CD8-positive, alpha-beta memory T cell (primary cell): ENCODE measurements around the gene UQCC2. TPM values are rescaled to one million over a fixed set of nuclear protein-coding genes. Genes with fewer than 3 reads are reported as not detected.

Experiments used
- CTCF ChIA-PET: fragments of 350-600 bp; sonication (Branson Sonifier 250); formaldehyde crosslinking; loops from one replicate; lab custom pipeline; 2021; ENCODE audit warnings: antibody characterized with exemption; lab: Charles Lee
- POLR2A ChIA-PET: fragments of 350-600 bp; sonication (Branson Sonifier 250); formaldehyde crosslinking; loops from one replicate; lab custom pipeline; 2021; ENCODE audit warnings: antibody characterized with exemption; lab: Charles Lee
- DNase-seq, 5 donors: peaks; one replicate each; pipeline versions ENCODE4 v3.0.0 to v3.0.0-alpha.2; 2020 to 2022; ENCODE audit warnings: mixed read lengths in 1 of 5
- H3K27ac ChIP-seq: one replicate; pipeline ENCODE4 v1.7.0; 2013; ENCODE audit warnings: low read depth, mild to moderate bottlenecking, low read length, moderate library complexity
- H3K27me3 ChIP-seq: 2 replicates; pipeline ENCODE4 v1.7.0; 2013; ENCODE audit warnings: low read length, mild to moderate bottlenecking; ENCODE audit not compliant: insufficient read depth, poor library complexity, severe bottlenecking
- H3K36me3 ChIP-seq: 2 replicates; pipeline ENCODE4 v1.7.0; 2013; ENCODE audit warnings: mild to moderate bottlenecking, low read length, moderate library complexity; ENCODE audit not compliant: insufficient read depth
- H3K4me1 ChIP-seq: 2 replicates; pipeline ENCODE4 v1.7.0; 2013; ENCODE audit warnings: mild to moderate bottlenecking, low read length, moderate library complexity; ENCODE audit not compliant: insufficient read depth
- H3K4me3 ChIP-seq: 2 replicates; pipeline ENCODE4 v1.7.0; 2013; ENCODE audit warnings: mild to moderate bottlenecking, low read length
- H3K9me3 ChIP-seq: 2 replicates; pipeline ENCODE4 v1.7.0; 2013; ENCODE audit warnings: mild to moderate bottlenecking, low read length
- H3K27ac Mint-ChIP-seq, 8 donors: one replicate each; pipeline ENCODE4 v1.8.0; 2020 to 2021; ENCODE audit warnings: mixed read lengths in 8 of 8, mild to moderate bottlenecking in 6 of 8, inconsistent platforms in 3 of 8, moderate library complexity in 3 of 8
- H3K27me3 Mint-ChIP-seq, 2 donors: one replicate each; pipeline ENCODE4 v1.8.0; 2020 to 2021; ENCODE audit warnings: mixed read lengths in 2 of 2, mild to moderate bottlenecking in 1 of 2, moderate library complexity in 1 of 2
- H3K36me3 Mint-ChIP-seq, 3 donors: one replicate each; pipeline ENCODE4 v1.8.0; 2020 to 2021; ENCODE audit warnings: mixed read lengths in 3 of 3, inconsistent platforms in 1 of 3, mild to moderate bottlenecking in 1 of 3
- H3K4me1 Mint-ChIP-seq, 3 donors: one replicate each; pipeline ENCODE4 v1.8.0; 2020 to 2021; ENCODE audit warnings: mixed read lengths in 3 of 3, inconsistent platforms in 1 of 3, mild to moderate bottlenecking in 1 of 3
- H3K4me3 Mint-ChIP-seq, 7 donors: one replicate each; pipeline ENCODE4 v1.8.0; 2020 to 2021; ENCODE audit warnings: mixed read lengths in 7 of 7, mild to moderate bottlenecking in 6 of 7, moderate library complexity in 4 of 7, inconsistent platforms in 2 of 7
- H3K9me3 Mint-ChIP-seq, 5 donors: one replicate each; pipeline ENCODE4 v1.8.0; 2020 to 2022; ENCODE audit warnings: mixed read lengths in 5 of 5, mild to moderate bottlenecking in 3 of 5, moderate library complexity in 2 of 5, inconsistent platforms in 1 of 5
- polyA plus RNA-seq: library from polyadenylated mRNA; unstranded; fragments of 300-500 nt; fragmentation: Illumina TruSeq; gene quantifications from one replicate; pipeline ENCODE4 v1.2.3, GENCODE V29; 2021
- total RNA-seq, 2 experiments: library from RNA; stranded (reverse); gene quantifications; one replicate each; pipeline ENCODE4 v1.2.3, GENCODE V29; 2021

UQCC2 gene
- total and polyA plus RNA-seq, 3 experiments from 2014 or later, result 46.7 to 157 (median 150) TPM

DNA sequence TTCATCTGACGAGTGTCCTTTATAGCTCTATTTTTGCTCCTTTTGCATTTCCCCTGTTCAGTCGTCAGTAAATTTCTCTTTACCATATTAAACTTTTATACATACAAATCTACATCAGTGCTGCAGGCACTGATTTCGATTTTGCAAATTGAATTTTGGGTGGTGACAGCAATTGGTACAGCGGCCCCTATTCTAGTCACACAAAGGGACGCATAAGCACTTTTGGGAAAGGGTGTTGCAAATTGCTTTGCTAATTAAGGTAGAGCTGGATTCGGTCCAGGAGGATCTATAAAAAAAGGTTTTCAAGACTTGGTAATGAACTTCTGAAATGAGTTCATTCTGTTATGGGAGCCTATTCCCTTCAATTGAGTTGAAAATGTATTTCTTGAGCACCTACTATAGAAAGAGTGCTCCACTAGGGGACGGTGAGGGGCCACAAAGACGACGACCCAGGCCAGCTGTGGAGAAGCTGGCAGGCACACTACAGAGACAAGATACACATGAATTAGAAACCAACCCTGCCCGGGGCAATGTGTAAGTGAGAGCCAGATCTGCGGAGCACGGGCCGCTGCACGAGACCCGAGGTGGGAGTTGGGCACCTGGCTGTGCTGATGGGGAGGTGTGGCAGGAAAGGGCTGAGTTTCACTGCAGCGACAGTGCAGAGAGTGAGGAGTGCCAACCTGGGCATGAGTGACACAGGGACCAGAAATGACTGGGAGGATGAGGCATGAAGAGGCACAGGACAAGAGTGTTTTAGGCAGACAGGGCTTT, 5.4 kb downstream of the UQCC2 start:
- H3K4me1 Mint-ChIP-seq, result peaks cover 27 to 35% (median 30%) of the 10 kb centered on the region in 3 donors
- peaks cover 0 to 44% (median 4%) of the 10 kb centered on the region in 3 donors for H3K36me3 Mint-ChIP-seq
- ChIA-PET POLR2A (no interaction called here), CTCF (interaction anchor here (1.3 kb wide), 1 partner anchor 116 kb away, joined by 3 read pairs; no protein-coding TSS in a partner anchor)
- Histone ChIP-seq H3K4me1 (peaks cover 13% of the 10 kb centered on the region), H3K36me3 (peaks cover 3% of the 10 kb centered on the region), H3K27ac (no peak overlapping the region), H3K9me3 (no peaks in the 10 kb centered on the region), H3K27me3 (no peaks in the 10 kb centered on the region), H3K4me3 (no peak overlapping the region)
- H3K27me3 Mint-ChIP-seq, result no peaks in the 10 kb centered on the region
- DNase-seq, result no peak
- H3K4me3 Mint-ChIP-seq, result peak overlapping the region in 1 of 7 donors; percentile 17
- H3K27ac Mint-ChIP-seq, result peak overlapping the region in 1 of 8 donors; percentile 64
- no peaks in the 10 kb centered on the region for H3K9me3 Mint-ChIP-seq

DNA sequence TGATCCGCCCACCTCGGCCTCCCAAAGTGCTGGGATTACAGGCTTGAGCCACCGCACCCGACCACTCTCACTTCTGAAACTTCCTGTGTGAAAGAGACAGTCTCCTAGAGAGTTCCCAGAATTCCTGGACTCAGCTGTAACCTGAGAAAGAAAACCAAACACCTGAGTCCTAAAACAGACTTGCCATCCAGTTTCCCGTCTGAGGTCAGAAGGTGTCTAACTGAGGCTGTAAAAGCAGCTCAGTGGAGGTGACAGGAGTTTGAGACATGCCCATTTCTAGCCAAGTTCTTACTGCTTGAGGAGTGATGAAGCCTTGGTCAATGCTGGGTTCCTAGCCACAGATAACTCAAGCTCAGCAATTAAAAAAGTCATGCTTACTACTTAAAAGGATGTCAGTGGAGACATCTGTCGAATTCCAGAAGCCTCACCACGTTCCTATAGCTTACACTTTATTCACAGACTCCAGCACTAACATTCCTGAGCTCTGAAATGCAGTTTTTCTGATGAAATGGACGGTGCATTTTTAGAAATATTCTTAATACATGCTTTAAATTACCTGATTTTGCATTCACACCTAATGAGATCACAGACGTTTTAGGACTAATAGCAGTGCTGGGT, 6.1 kb downstream of the UQCC2 start:
- H3K36me3 ChIP-seq, result peaks cover 3% of the 10 kb centered on the region
- Mint-ChIP-seq H3K27me3 (no peaks in the 10 kb centered on the region), H3K4me1 (peaks cover 21 to 30% (median 25%) of the 10 kb centered on the region in 3 donors), H3K27ac (peak overlapping the region in 2 of 8 donors; percentile 21 to 64), H3K4me3 (no peak overlapping the region), H3K36me3 (peaks cover 0 to 46% (median 4%) of the 10 kb centered on the region in 3 donors), H3K9me3 (no peaks in the 10 kb centered on the region)
- no peak for DNase-seq
- no peaks in the 10 kb centered on the region for H3K27me3 ChIP-seq
- H3K4me1 ChIP-seq, result peaks cover 9% of the 10 kb centered on the region
- no peaks in the 10 kb centered on the region for H3K9me3 ChIP-seq
- H3K4me3 ChIP-seq, result no peak overlapping the region
- ChIA-PET CTCF (interaction anchor here (1.3 kb wide), 1 partner anchor 115 kb away, joined by 3 read pairs; no protein-coding TSS in a partner anchor), POLR2A (no interaction called here)
- no peak overlapping the region for H3K27ac ChIP-seq

DNA sequence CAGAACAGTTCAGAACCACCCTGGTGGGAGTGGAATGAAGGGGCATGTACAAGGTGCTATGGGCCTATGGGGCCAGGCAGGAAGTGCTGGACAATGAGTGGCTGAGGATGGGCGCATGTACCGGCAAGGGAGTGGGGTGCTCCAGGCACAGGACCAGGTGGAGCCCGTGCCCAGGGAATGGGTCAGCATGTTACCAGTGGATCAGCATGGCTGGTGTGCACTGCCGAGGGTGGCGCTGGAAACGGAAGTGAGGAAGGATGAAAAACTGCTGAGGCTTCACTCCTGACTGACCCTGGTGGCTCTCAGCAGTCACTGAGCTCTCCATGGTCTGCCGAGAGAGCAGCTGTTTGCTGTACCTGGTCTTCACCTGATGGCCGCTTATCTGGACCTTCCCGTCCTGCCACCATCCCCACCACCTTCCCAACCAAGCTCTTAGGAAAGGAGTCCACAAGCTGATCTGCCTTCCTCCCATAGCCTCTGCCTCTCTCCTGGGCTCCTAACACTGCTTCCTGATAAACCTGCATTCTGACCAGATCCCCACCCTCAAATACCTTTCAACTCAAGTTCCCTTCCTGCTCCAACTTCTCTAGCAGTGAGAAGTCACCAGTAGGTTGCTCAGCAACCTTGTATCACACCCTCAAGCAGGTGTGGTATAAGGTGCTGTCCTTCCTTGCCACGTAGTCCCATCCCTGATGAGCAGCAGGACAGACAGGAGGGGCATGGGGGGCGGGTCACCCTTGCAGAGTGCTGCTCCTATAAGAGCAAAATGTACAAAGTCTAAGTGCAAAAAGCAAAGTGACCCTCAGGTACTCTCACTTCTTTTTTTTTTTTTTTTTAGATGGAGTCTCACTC, 7.1 kb downstream of the UQCC2 start:
- Mint-ChIP-seq H3K36me3 (peaks cover 0 to 47% (median 4%) of the 10 kb centered on the region in 3 donors), H3K27ac (peak overlapping the region in 2 of 8 donors; percentile 54 to 84), H3K4me3 (no peak overlapping the region), H3K27me3 (no peaks in the 10 kb centered on the region), H3K9me3 (no peaks in the 10 kb centered on the region), H3K4me1 (peaks cover 19 to 26% (median 21%) of the 10 kb centered on the region in 3 donors)
- peaks cover 7% of the 10 kb centered on the region for H3K4me1 ChIP-seq
- no peaks in the 10 kb centered on the region for H3K9me3 ChIP-seq
- no peak overlapping the region for H3K4me3 ChIP-seq
- no peaks in the 10 kb centered on the region for H3K27me3 ChIP-seq
- DNase-seq, result no peak
- ChIA-PET CTCF (interaction anchor here (1.3 kb wide), 1 partner anchor 114 kb away, joined by 3 read pairs; no protein-coding TSS in a partner anchor), POLR2A (no interaction called here)
- peaks cover 3% of the 10 kb centered on the region for H3K36me3 ChIP-seq
- no peak overlapping the region for H3K27ac ChIP-seq

DNA sequence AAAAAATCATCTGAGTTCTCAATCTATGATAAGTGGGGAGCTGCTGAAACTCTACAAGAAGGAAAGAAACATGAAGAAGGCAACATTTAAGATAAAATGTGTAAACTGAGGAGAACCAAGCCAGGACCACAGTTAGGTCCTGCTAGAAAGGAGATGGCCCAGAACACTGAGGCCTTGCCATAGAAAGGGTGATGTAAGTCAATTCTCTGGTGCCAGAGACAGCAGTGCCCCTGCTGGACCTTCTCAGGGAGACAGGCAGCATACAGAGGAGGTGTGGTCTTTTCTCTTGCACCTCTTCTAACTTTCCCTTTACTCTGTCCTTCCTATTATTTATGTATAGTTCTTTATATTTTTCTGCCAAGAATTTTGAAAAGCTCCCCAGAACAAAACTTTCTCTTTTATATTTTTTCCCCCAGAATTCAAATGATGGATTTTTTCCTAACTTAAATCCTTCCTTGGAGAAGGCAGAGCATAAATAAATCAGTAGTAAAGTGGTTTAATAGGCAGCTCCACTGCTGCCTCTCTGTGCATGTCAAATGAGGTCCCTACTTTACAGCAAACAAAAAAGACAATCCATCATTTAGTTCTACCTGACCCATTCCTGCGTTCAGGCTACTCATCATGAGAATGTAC, 9.0 kb downstream of the UQCC2 start:
- H3K27ac Mint-ChIP-seq, result peak overlapping the region in 2 of 8 donors; percentile 80 to 87
- POLR2A ChIA-PET, result interaction anchor here (0.6 kb wide), 1 partner anchor 121 kb away, joined by 11 read pairs; no protein-coding TSS in a partner anchor

DNA sequence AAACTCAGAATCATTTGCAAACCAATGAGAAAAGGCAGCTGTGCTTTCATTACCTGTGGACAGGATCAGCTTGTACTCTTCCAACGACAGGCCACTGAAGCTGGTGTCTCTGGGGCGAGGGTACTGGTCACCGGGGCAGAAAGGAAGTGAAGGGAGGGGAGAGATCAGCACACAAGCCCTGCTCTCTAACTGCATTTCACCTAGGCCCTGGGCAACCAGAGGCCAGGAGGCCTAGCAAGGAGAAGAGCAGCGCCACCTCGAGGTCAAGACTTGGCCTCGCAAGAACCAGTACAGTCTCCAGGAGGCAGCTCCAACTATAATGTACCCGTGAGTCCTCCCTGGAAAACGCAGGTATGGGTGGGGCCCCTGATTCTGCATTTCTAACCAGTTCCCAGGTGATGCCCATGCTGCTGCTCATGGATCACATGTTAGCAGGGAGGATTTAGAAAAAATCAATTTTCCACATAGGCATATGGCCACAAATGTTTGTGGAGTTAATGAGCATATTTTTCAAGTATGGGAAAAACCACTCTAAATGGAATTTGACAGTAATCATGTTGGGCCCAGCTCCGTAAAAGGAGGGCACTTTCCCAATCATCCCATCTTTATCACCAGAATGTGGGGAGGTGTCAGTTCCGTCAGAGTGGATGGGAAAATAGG, 11.0 kb downstream of the UQCC2 start:
- no peak overlapping the region for H3K27ac ChIP-seq
- Mint-ChIP-seq H3K36me3 (peaks cover 0 to 51% (median 4%) of the 10 kb centered on the region in 3 donors), H3K4me3 (no peak overlapping the region), H3K27ac (peak overlapping the region; percentile 8 to 94 (median 74)), H3K4me1 (peaks cover 25 to 30% (median 29%) of the 10 kb centered on the region in 3 donors), H3K9me3 (no peaks in the 10 kb centered on the region), H3K27me3 (no peaks in the 10 kb centered on the region)
- CTCF ChIA-PET, result interaction anchor here (0.8 to 3.5 kb wide), 12 partner anchors 10 to 122 kb away, joined by 3 to 29 read pairs (median 5); partner anchors contain the start of gene UQCC2
- H3K9me3 ChIP-seq, result no peaks in the 10 kb centered on the region
- no peaks in the 10 kb centered on the region for H3K27me3 ChIP-seq
- peaks cover 4% of the 10 kb centered on the region for H3K36me3 ChIP-seq
- no peak overlapping the region for H3K4me3 ChIP-seq
- DNase-seq, result peak; percentile 60 to 77 (median 61)
- POLR2A ChIA-PET, result no interaction called here
- peaks cover 33% of the 10 kb centered on the region for H3K4me1 ChIP-seq

More for the DNA sequence above, 9.0 kb downstream of the UQCC2 start:
- H3K4me3 ChIP-seq, result no peak overlapping the region
- peaks cover 0 to 41% (median 0%) of the 10 kb centered on the region in 3 donors for H3K36me3 Mint-ChIP-seq
- no peak for DNase-seq
- H3K27ac ChIP-seq, result no peak overlapping the region
- no peak overlapping the region for H3K4me3 Mint-ChIP-seq
- no peaks in the 10 kb centered on the region for H3K9me3 ChIP-seq
- CTCF ChIA-PET, result interaction anchor here (1.1 to 3.5 kb wide), 3 partner anchors 9 to 123 kb away, joined by 4 to 29 read pairs (median 20); partner anchors contain the start of genes BAK1 and UQCC2
- no peaks in the 10 kb centered on the region for H3K27me3 ChIP-seq
- H3K27me3 Mint-ChIP-seq, result no peaks in the 10 kb centered on the region
- H3K9me3 Mint-ChIP-seq, result no peaks in the 10 kb centered on the region
- peaks cover 3% of the 10 kb centered on the region for H3K36me3 ChIP-seq
- peaks cover 14% of the 10 kb centered on the region for H3K4me1 ChIP-seq
- H3K4me1 Mint-ChIP-seq, result peaks cover 10 to 15% (median 15%) of the 10 kb centered on the region in 3 donors

DNA sequence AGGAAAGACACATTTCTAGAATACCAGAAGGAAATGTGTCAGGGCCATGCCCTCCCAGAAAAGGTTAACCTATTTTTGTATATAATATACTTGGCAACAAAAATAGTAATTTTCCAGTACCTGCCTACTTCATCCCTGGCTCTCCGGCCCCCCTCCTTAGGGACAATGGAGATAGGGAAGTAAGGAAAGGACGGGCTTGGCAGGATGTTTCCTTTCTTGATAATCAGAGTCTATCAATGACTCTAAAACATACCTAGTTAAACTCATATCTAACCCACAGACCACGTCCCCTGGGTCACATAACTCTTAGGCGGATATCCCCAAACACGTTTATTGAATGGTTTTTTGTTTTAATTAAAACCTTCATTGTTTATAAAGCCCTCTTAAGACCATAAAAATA, 11.8 kb downstream of the UQCC2 start:
- peaks cover 30 to 36% (median 36%) of the 10 kb centered on the region in 3 donors for H3K4me1 Mint-ChIP-seq

More for the DNA sequence above, 11.8 kb downstream of the UQCC2 start:
- Mint-ChIP-seq H3K36me3 (peaks cover under 1 to 58% (median 4%) of the 10 kb centered on the region in 3 donors), H3K27ac (peak overlapping the region in 5 of 8 donors; percentile 70 to 94 (median 77)), H3K27me3 (no peaks in the 10 kb centered on the region), H3K9me3 (no peaks in the 10 kb centered on the region), H3K4me3 (no peak overlapping the region)
- Histone ChIP-seq H3K27me3 (no peaks in the 10 kb centered on the region), H3K36me3 (peaks cover 9% of the 10 kb centered on the region), H3K27ac (no peak overlapping the region), H3K4me1 (peaks cover 41% of the 10 kb centered on the region), H3K9me3 (no peaks in the 10 kb centered on the region), H3K4me3 (no peak overlapping the region)
- ChIA-PET POLR2A (no interaction called here), CTCF (interaction anchor here (1.3 to 3.5 kb wide), 7 partner anchors 12 to 121 kb away, joined by 3 to 29 read pairs (median 6); partner anchors contain the start of gene UQCC2)
- DNase-seq, result no peak
